Epidermal melanocyte (primary cell): Measurements from ENCODE around the gene OAS2.
A peak's percentile ranks its signal among the peaks of the same experiment; 100 is the strongest.

Experiments used
- DNase-seq: peaks from one replicate; pipeline ENCODE4 v3.0.0; 2011; ENCODE audit warnings: low spot score; ENCODE audit not compliant: insufficient read length

The OAS2 gene

GRCh38 chr12:112978163-112979040, at the start of gene OAS2:
TSS of gene OAS2 (plus strand) at chr12:112978519. CDS start at chr12:112978609, 90 bp downstream.
- DNase-seq, result peak; percentile 38

DNA sequence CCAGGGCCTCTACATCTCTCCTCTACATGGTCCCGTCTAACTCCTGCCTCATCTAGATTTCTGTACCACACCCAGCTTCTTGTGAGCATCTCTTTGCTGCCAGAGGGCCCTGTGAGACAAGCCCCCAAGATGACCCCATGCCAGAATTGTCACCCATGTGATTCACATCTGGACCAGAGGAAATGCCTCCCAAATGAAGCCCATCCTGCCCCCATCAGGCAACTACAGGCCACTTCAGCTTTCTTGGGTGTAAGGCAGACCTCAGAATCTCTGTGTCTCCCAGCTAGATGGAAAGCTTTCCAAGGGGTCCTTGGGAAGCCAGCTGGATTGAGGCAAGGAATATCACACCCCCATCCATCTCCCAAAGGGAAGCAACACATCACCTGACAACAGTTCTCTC, 49.3 kb upstream of the OAS2 start:
- DNase-seq, result no peak

DNA sequence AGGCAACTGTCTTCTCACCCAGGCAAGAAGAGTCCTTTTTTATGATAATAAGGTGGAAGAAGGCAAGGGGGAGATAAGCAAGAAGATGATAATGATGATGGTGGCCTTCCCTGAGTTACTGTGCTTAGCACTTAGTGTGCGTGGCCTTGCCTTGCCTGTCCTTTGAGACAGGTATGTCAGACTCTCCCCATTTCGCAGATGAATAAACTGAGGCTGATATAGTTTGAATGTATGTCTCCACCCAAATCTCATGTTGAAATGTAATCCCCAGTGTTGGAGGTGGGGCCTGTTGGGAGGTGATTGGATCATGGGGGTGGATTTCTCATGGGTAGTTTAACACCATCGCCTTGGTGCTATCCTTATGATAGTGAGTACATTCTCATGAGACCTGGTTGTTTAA, 48.6 kb upstream of the OAS2 start:
- DNase-seq, result no peak

DNA sequence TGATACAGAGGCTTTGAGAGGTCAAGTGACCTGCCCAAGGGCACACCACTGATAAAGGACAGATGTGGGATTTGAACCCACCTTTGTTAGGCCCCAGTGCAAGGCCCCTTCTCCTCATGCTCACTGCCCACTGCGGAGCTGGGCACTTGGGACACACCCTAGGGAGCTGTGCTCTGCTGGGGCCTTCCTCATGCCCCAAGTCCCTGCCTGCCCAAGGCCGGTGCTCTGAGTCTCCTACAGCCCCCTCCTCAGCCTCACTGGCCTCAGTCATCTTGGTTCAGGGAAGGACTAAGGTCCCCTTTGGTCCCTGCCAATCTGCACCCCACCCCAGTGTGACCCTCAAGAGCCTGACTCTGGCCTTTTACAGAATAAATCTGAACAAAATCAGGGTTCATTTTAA, 48.0 kb upstream of the OAS2 start:
- DNase-seq, result no peak

- no peak for DNase-seq
Observed at GRCh38 chr12:112932485-112933128, 45.7 kb upstream of the OAS2 start.

- DNase-seq, result no peak
Observed at GRCh38 chr12:112933129-112933505, 45.2 kb upstream of the OAS2 start.

- no peak for DNase-seq
Observed at GRCh38 chr12:112936264-112936663, 42.1 kb upstream of the OAS2 start.

- DNase-seq, result no peak
Observed at GRCh38 chr12:112936927-112937326, 41.4 kb upstream of the OAS2 start.

- peak; percentile 29 for DNase-seq
Observed at GRCh38 chr12:112937741-112938719, 40.3 kb upstream of the OAS2 start, which contains the start of gene OAS3. TSS of gene OAS3 (plus strand) at chr12:112938474. CDS start at chr12:112938531, 57 bp downstream.

GRCh38 chr12:112938751-112939150, 39.6 kb upstream of the OAS2 start:
- no peak for DNase-seq

- no peak for DNase-seq
Observed at GRCh38 chr12:112939761-112940381, 38.4 kb upstream of the OAS2 start.

- DNase-seq, result no peak
Observed at GRCh38 chr12:112941528-112942335, 36.6 kb upstream of the OAS2 start.

DNA sequence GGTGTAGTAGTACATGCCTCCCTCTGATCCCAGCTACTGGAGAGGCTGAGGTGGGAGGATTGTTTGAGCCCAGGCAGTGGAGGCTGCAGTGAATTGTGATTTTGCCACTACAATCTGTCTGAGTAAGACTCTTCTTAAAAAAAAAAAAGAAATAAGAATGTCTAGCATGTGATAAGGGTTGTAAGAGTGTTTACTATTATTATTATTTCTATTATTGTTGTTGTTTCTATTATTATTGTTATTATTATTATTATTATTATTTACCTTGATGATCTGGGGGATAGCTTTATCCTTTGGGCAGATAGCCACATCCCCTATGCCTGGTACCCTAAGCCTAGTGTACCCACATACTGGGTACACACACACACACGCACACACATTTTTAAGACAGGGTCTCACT, 35.7 kb upstream of the OAS2 start:
- DNase-seq, result no peak

- no peak for DNase-seq
Observed at GRCh38 chr12:112944024-112944690, 34.2 kb upstream of the OAS2 start.

DNA sequence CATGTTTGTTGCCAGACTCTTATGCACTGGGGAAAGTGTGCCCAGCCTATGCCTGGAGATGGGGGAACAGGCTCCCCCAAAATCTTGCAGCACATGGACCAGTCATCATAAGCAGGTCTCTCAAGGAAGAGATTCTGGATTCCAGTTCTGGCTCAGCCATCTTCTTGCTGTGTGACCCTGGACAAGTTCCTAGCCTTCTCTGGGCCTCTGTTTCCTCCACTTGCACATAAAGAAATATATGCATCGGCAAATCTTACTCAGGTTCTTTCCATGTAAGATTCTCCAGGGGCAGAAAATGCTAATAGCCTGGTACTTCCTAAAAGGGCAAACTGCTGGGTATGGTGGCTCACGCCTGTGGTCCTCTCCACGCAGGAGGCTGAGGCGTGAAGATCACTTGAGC, 32.8 kb upstream of the OAS2 start:
- no peak for DNase-seq

DNA sequence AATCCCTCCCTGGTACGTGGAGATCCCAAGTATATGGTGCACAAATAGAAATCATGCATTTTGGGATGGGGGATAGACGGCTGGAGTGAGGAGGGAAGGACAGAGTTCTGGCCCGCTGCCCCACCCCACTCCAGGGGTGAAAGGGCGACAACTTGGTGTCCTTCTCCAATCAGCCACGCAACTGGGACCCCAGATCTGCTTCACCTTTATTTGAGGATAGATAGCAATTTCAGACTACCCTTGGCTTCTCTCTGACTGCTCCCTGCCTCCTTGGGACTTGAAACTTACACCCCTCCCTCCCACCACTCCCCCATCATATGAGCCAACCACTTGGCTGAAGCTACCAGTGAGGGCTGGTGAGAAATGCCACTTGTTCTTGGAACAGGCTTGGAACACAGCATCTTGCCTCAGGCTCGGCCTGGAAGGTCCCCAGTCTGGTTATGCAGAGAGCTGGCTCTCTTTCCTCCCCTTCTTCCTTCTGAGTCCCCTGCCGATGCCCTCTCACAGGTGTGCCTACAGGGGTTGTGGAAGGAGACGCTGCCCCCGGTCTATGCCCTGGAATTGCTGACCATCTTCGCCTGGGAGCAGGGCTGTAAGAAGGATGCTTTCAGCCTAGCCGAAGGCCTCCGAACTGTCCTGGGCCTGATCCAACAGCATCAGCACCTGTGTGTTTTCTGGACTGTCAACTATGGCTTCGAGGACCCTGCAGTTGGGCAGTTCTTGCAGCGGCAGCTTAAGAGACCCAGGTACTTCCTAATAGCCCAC, 31.9 kb upstream of the OAS2 start:
- DNase-seq, result no peak

GRCh38 chr12:112947314-112947713, 31.0 kb upstream of the OAS2 start:
- DNase-seq, result no peak

- no peak for DNase-seq
Observed at GRCh38 chr12:112947761-112948160, 30.6 kb upstream of the OAS2 start.

DNA sequence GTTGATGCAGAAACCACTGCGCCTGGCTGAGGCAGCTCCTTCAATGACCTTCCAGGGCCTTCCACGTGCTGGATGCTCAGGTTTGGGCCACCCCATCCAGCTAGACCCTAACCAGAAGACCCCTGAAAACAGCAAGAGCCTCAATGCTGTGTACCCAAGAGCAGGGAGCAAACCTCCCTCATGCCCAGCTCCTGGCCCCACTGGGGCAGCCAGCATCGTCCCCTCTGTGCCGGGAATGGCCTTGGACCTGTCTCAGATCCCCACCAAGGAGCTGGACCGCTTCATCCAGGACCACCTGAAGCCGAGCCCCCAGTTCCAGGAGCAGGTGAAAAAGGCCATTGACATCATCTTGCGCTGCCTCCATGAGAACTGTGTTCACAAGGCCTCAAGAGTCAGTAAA, 29.5 kb upstream of the OAS2 start:
- DNase-seq, result no peak
